Measurements from ENCODE around the gene SLC1A5. TPM values are rescaled to one million over a fixed set of nuclear protein-coding genes. Genes with fewer than 3 reads are reported as not detected.

The SLC1A5 gene
- total RNA-seq, 1 donor from 2014 or later: 39.5 TPM

DNA sequence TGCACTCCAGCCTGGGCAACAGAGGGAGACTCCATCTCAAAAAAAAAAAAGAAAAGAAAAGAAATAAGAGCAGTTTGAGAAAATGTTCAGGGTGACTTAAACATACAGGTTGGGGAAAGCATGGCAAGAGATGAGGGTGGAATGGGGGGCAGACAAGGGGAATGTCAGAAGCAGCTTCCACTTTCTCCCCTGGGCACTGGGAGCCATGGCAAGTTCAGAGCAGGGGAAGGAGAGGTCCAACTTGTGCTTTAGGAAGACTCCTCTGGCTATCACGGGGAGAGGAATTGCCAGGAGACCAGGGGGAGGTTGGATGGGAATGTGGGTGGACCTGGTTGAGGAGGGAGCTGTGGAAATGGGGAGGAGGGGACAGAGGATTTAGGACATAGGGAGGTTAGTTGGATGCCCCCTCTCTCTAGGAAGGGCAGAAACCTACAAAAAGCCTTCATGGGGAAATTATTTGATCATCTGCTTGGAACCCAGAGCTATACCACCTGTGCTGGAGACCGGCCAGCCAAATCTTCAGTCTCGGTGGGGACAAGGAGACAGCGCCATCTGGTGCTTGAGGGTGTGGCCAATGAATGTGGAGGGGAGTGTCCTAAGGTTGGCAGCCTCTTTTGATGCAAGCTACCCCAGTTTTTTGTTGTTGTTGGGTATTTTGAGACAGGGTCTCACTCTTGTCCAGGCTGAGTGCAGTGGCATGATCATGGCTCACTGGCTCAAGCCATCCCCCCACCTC, 34.8 kb downstream of the SLC1A5 start:
- H3K27me3 ChIP-seq: no peaks in the 10 kb centered on the region
- H3K4me1 ChIP-seq: no peaks in the 10 kb centered on the region
- no peak overlapping the region for H3K4me3 Mint-ChIP-seq
- H3K27ac Mint-ChIP-seq: no peak overlapping the region
- H3K27ac ChIP-seq: no peak overlapping the region
- H3F3A ChIP-seq (ENCODE audit: low read depth): peaks cover 15% of the 10 kb centered on the region
- no peak overlapping the region for H3K9ac ChIP-seq
- H3K9me3 Mint-ChIP-seq: no peaks in the 10 kb centered on the region
- no peak overlapping the region for H3K4me2 ChIP-seq
- peaks cover 10% of the 10 kb centered on the region for H3K27me3 Mint-ChIP-seq (ENCODE audit: insufficient read depth, low read depth)
- peaks cover 18% of the 10 kb centered on the region for H4K20me1 ChIP-seq (ENCODE audit: low read depth)
- TF ChIP-seq, protein P1, sequence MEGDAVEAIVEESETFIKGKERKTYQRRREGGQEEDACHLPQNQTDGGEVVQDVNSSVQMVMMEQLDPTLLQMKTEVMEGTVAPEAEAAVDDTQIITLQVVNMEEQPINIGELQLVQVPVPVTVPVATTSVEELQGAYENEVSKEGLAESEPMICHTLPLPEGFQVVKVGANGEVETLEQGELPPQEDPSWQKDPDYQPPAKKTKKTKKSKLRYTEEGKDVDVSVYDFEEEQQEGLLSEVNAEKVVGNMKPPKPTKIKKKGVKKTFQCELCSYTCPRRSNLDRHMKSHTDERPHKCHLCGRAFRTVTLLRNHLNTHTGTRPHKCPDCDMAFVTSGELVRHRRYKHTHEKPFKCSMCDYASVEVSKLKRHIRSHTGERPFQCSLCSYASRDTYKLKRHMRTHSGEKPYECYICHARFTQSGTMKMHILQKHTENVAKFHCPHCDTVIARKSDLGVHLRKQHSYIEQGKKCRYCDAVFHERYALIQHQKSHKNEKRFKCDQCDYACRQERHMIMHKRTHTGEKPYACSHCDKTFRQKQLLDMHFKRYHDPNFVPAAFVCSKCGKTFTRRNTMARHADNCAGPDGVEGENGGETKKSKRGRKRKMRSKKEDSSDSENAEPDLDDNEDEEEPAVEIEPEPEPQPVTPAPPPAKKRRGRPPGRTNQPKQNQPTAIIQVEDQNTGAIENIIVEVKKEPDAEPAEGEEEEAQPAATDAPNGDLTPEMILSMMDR (IDR thresholded peaks at IDR 0.05): peak; percentile 60
- no peak for TF ChIP-seq EZH2phosphoT487 (IDR thresholded peaks at IDR 0.05)
- peak; percentile 75 for DNase-seq (ENCODE audit: low spot score)
- peaks cover 9% of the 10 kb centered on the region for H3K79me2 ChIP-seq (ENCODE audit: low read depth)
- H2AFZ ChIP-seq (replicated peaks): no peak overlapping the region
- no peaks in the 10 kb centered on the region for H3K9me3 ChIP-seq (ENCODE audit: low read depth)
- H3K36me3 Mint-ChIP-seq: peaks cover 18% of the 10 kb centered on the region
- no peak overlapping the region for H3K4me3 ChIP-seq
- peaks cover under 1% of the 10 kb centered on the region for H3K4me1 Mint-ChIP-seq
- peaks cover 3% of the 10 kb centered on the region for H3K36me3 ChIP-seq

DNA sequence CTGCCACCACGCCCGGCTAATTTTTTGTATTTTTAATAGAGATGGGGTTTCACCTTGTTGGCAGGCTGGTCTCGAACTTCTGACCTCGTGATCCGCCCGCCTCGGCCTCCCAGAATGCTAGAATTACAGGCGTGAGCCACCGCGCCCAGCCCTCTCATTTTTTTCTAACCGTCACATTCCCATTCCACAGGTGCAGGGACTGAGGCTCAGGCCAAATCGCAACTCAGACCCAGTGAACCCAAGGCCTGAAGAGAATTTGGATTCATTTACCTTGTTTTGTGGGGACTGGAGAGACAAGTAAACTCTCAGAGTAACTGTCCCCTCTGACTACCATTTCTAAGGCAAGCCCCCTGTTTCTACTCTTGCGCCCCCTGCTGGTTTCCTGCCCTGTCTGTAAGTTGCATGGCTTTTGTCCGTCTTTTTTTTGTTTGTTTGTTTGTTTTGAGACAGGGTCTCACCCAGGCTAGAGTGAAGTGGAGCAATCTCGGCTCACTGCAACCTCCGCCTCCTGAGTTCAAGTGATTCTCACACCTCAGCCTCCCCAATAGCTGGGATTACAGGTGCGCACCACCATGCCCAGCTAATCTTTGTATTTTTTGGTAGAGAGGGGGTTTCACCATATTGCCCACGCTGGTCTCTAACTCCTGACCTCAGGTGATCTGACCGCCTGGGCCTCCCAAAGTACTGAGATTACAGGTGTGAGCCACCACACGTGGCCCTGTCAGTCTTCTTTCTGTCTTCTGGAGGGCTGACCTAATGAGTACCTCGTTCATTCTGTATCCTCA, 39.9 kb downstream of the SLC1A5 start:
- TF ChIP-seq EZH2 (IDR thresholded peaks at IDR 0.05): no peak
- TF ChIP-seq, protein P1 (IDR thresholded peaks at IDR 0.05): peak; percentile 78
- no peak for TF ChIP-seq EZH2phosphoT487 (IDR thresholded peaks at IDR 0.05)
- Mint-ChIP-seq H3K36me3 (peaks cover 16% of the 10 kb centered on the region), H3K4me1 (peaks cover 31% of the 10 kb centered on the region), H3K9me3 (no peaks in the 10 kb centered on the region), H3K4me3 (peak overlapping the region; percentile 67), H3K27ac (no peak overlapping the region), H3K27me3 (ENCODE audit: insufficient read depth, low read depth) (peaks cover 4% of the 10 kb centered on the region)
- Histone ChIP-seq H3F3A (ENCODE audit: low read depth) (peaks cover 25% of the 10 kb centered on the region), H3K36me3 (peaks cover 3% of the 10 kb centered on the region), H3K27me3 (no peaks in the 10 kb centered on the region), H2AFZ (replicated peaks) (no peak overlapping the region), H3K27ac (no peak overlapping the region), H4K20me1 (ENCODE audit: low read depth) (peaks cover 22% of the 10 kb centered on the region), H3K4me1 (peaks cover 10% of the 10 kb centered on the region), H3K4me2 (no peak overlapping the region), H3K4me3 (no peak overlapping the region), H3K79me2 (ENCODE audit: low read depth) (peaks cover 47% of the 10 kb centered on the region), H3K9ac (no peak overlapping the region), H3K9me3 (ENCODE audit: low read depth) (no peaks in the 10 kb centered on the region)
- DNase-seq (ENCODE audit: low spot score): peak; percentile 87

DNA sequence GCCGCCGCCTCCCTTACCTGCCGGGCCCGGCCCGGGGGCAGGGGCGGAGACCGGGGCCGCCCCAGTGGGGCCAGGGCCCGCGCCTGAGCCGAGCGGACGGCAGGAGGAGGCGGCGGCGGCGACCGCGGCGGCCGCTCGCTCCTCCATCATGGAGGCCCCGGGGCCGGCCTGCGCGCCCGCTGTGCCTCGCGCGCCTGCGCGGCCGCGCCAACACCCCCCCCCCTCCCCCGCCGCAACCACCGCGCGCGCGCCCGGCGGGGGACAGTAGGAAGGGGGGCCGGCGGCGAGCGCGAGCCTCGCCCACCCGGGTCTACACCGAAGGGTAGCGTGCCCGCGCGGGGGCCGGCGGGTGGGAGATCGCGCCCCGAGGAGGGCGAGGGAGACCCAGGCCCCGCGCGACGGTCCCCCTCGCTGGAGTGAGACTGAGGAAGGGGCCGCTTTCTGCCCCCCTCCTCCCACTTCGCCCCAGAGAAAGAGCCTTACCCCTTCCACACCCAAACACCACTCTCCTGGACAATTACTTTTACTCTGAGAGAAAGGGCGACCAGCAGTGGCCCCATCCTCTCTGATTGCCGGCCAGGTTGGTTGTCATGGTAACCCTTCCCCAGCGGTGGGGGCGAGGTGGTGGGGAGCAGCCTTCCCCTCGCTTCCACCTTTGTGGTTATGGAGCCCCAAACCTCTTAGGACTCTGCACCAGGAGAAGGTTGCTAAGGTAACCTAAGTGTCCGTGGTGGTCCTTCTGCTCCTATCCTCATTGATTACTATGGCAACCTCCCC, 41.9 kb downstream of the SLC1A5 start, which contains the start of gene STRN4:
STRN4 (minus strand) TSS at position 170 of the 777 bp plus-strand sequence; CDS start at position 150, 20 bp downstream.
- DNase-seq (ENCODE audit: low spot score): peak; percentile 88
- Histone ChIP-seq H3K79me2 (ENCODE audit: low read depth) (peaks cover 68% of the 10 kb centered on the region), H3K27me3 (no peaks in the 10 kb centered on the region), H3K27ac (no peak within 1 kb of the TSS), H3K4me3 (peak within 1 kb of the TSS; percentile 100), H3K9me3 (ENCODE audit: low read depth) (no peaks in the 10 kb centered on the region), H2AFZ (replicated peaks) (peak within 1 kb of the TSS; percentile 99), H4K20me1 (ENCODE audit: low read depth) (peaks cover 40% of the 10 kb centered on the region), H3K36me3 (peaks cover 3% of the 10 kb centered on the region), H3K4me1 (peaks cover 10% of the 10 kb centered on the region), H3F3A (ENCODE audit: low read depth) (peaks cover 25% of the 10 kb centered on the region), H3K9ac (peak within 1 kb of the TSS; percentile 96), H3K4me2 (peak within 1 kb of the TSS; percentile 92)
- H3K36me3 Mint-ChIP-seq: peaks cover 12% of the 10 kb centered on the region
- H3K4me1 Mint-ChIP-seq: peaks cover 46% of the 10 kb centered on the region
- H3K9me3 Mint-ChIP-seq: no peaks in the 10 kb centered on the region
- peak within 1 kb of the TSS; percentile 92 for H3K27ac Mint-ChIP-seq
- peaks cover 7% of the 10 kb centered on the region for H3K27me3 Mint-ChIP-seq (ENCODE audit: insufficient read depth, low read depth)
- TF ChIP-seq EZH2 (IDR thresholded peaks at IDR 0.05) (no peak), EZH2phosphoT487 (IDR thresholded peaks at IDR 0.05) (no peak)
- TF ChIP-seq, protein P1 (IDR thresholded peaks at IDR 0.05): no peak
- peak within 1 kb of the TSS; percentile 98 for H3K4me3 Mint-ChIP-seq

Data from neural progenitor cell (in vitro differentiated cells).